Panc1 (cell line): Measurements from ENCODE around the gene FNIP1.

Experiments used
- CTCF ChIP-seq: fragments of 450-650 bp; IDR thresholded peaks from 2 replicates; pipeline ENCODE4 v1.5.1; 2017; ENCODE audit warnings: mild to moderate bottlenecking
- POLR2AphosphoS5 ChIP-seq: IDR thresholded peaks from 2 replicates; pipeline ENCODE4 v1.6.1; 2012; ENCODE audit warnings: mild to moderate bottlenecking, low read depth, low read length, moderate library complexity
- REST ChIP-seq, 2 experiments: IDR thresholded peaks; 2 replicates each; pipeline ENCODE4 v1.6.1; 2011 to 2012; ENCODE audit warnings: low read depth in 2 of 2, control low read depth in 1 of 2, low read length in 1 of 2, mild to moderate bottlenecking in 1 of 2, moderate library complexity in 1 of 2; ENCODE audit not compliant: insufficient read depth in 1 of 2
- SIN3A ChIP-seq: IDR thresholded peaks from 2 replicates; pipeline ENCODE4 v1.6.1; 2012; ENCODE audit warnings: low read depth, mild to moderate bottlenecking, low read length, moderate library complexity, borderline replicate concordance; ENCODE audit not compliant: insufficient read depth
- TCF7L2 ChIP-seq: IDR thresholded peaks from 2 replicates; pipeline ENCODE4 v1.6.1; 2011; ENCODE audit warnings: mild to moderate bottlenecking, low read depth, low read length, inconsistent platforms

- TF ChIP-seq CTCF (no peak), REST (IDR thresholded peaks at IDR 0.05; ENCODE audit: insufficient read depth in 1 of 2, low read depth in 2 of 2, low read length in 1 of 2) (no peak), POLR2AphosphoS5 (no peak), TCF7L2 (no peak), SIN3A (no peak)
Observed at GRCh38 chr5:131671994-131672655, 124.7 kb downstream of the FNIP1 start.
